HT1080 (cell line): ENCODE data around the gene PUS7. TPM values are rescaled to one million over a fixed set of nuclear protein-coding genes. Genes with fewer than 3 reads are reported as not detected.
"Not testable (repeated sequence)": the region's sequence is repeated elsewhere in the genome, so short reads cannot be mapped to it uniquely, and the experiment has no call there.

Experiments
- DNase-seq: peaks from one replicate; pipeline ENCODE4 v3.0.0-alpha.2; 2015; ENCODE audit warnings: low read depth
- total RNA-seq: library from RNA; depleted of rRNA; stranded (reverse); fragments of >200 nt; shearing (Covaris generic); gene quantifications from 2 replicates; pipeline ENCODE4 v1.2.3, GENCODE V29; 2014; rRNA removed

Gene PUS7
- total RNA-seq, 1 experiment from 2014 or later, result 29.7 TPM

GRCh38 chr7:105450177-105450861, 71.8 kb downstream of the PUS7 start:
- DNase-seq, result no peak

GRCh38 chr7:105448181-105448580, 73.9 kb downstream of the PUS7 start:
- no peak for DNase-seq

- DNase-seq, result no peak
Observed at GRCh38 chr7:105444342-105444987, 77.6 kb downstream of the PUS7 start.

- DNase-seq, result not testable (repeated sequence)
Observed at GRCh38 chr7:105442214-105442613, 79.9 kb downstream of the PUS7 start.

- peak; percentile 77 for DNase-seq
Observed at GRCh38 chr7:105439174-105439893, 82.7 kb downstream of the PUS7 start.

GRCh38 chr7:105438847-105439173, 83.3 kb downstream of the PUS7 start:
- DNase-seq, result no peak

GRCh38 chr7:105438254-105438653, 83.8 kb downstream of the PUS7 start:
- DNase-seq, result no peak

- not testable (repeated sequence) for DNase-seq
Observed at GRCh38 chr7:105437356-105437755, 84.7 kb downstream of the PUS7 start.

- peak; percentile 23 for DNase-seq
Observed at GRCh38 chr7:105429746-105430612, 92.1 kb downstream of the PUS7 start.

GRCh38 chr7:105426606-105427146, 95.4 kb downstream of the PUS7 start:
- DNase-seq, result no peak

- no peak for DNase-seq
Observed at GRCh38 chr7:105423987-105424386, 98.1 kb downstream of the PUS7 start.

GRCh38 chr7:105413887-105414437, 108.1 kb downstream of the PUS7 start:
- DNase-seq, result no peak

- DNase-seq, result not testable (repeated sequence)
Observed at GRCh38 chr7:105410774-105411173, 111.3 kb downstream of the PUS7 start.

GRCh38 chr7:105409775-105410174, 112.3 kb downstream of the PUS7 start:
- DNase-seq, result not testable (repeated sequence)

GRCh38 chr7:105408791-105409410, 113.2 kb downstream of the PUS7 start:
- no peak for DNase-seq

Other genes starting within 250 kb of the PUS7 start
- 28.2 and 32.0 TPM in 2 replicates for gene SRPK2, start 133.3 kb downstream of the PUS7 start, total RNA-seq
- gene RINT1, start 9.9 kb upstream of the PUS7 start, total RNA-seq, result 14.1 and 15.9 TPM in 2 replicates
- not detected in 2 replicates for gene EFCAB10, start 59.2 kb upstream of the PUS7 start, total RNA-seq